Fibroblast of skin of right biceps (primary cell): Measurements from ENCODE around the gene HDAC11.
"Not testable (repeated sequence)": the region's sequence is repeated elsewhere in the genome, so short reads cannot be mapped to it uniquely, and the experiment has no call there.

ENCODE experiments used
- DNase-seq: peaks from one replicate; pipeline ENCODE4 v3.0.0-alpha.2; 2013

Gene HDAC11

DNA sequence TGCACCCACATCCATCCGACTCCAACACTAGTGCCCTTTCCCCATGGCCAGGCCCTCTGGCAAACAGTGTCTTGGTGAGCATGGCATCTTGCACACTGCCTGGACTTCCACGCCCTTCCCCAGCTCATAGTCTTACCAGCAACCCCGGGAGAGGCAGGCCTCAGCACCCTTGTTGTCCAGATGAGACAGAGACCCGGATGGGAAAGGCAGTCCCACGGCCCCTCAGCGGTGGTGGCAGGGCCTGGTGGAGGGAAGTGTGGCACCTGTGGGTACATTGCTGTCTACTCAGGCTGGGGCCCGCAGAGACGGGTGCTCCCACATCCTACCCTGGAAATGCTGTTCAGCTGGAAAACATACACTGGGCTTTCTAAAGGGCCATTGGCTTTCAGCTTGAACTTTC, 28.4 kb downstream of the HDAC11 start:
- no peak for DNase-seq

DNA sequence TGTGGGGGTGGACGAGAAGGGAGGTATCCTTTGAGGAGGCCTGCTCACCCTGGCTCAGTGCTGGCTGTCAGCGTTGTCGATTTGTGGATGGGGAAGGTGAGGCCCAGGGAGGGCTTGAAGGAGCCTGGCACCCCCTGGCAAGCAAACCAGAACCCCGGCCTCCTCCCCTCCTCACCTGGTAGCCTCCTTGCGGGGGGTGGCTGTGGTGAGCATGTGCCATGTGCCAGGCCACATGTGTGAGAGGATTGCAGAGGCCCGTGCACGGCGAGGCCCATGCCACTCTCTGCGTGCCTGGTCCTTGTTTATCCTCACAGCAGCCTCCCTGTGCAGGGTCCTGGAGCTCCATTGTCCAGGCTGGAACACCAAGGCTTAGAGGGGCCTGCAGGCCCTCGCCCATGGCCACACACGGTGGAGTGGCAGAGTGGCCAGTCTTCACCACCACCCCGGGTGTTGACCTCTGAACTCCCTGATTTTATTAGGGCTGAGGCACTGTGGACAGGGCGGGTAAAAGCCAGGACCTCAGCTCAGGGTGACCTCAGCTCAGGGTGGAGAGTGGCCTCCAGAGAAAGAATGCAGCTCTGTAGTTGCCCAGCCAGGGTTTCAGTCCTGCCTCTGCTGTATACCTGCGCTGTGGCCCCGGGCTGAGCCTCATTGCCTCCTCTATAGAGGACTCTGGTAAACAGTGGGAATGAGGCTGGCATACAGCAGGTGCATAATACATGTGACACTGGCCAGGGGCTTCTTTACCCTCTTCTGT, 29.1 kb downstream of the HDAC11 start:
- no peak for DNase-seq

DNA sequence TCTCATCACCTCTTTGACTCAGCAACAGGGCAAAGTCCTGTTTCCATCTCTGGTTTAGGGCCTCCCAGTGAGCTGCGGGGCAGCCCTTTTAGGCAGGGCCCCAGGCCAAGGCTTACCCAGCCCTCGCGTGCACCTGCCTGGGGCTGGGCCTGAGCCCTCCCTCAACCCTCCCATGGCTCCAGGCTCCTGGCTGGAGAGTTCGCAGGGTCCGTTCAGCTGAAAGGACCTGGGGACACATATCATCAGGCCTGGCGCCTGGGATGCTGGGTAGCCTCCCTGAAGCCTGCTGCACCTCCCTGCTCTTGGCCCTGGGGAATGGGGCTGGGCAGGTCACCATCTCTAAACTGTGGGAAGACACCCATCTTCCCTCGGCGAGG, 29.7 kb downstream of the HDAC11 start:
- DNase-seq: no peak

DNA sequence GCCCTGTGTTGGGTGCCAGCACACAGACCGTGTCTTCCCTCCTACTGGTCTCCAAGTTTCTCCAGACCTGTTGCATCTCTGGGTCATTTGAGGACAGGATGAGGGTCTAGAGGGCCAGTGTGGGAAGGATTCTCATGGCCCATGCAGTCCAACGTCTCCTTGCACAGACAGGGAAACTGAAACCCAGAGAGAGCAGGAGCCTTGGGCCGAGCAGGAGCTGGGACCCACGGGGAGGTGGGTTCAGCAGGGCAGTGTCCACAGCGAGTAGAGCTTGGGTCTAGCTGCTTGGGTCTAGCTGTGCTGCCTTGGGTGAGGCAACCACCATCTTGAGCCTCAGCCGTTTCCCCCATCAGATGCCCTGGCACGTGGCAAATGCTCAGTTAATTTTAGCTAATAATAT, 32.3 kb downstream of the HDAC11 start:
- DNase-seq: no peak

DNA sequence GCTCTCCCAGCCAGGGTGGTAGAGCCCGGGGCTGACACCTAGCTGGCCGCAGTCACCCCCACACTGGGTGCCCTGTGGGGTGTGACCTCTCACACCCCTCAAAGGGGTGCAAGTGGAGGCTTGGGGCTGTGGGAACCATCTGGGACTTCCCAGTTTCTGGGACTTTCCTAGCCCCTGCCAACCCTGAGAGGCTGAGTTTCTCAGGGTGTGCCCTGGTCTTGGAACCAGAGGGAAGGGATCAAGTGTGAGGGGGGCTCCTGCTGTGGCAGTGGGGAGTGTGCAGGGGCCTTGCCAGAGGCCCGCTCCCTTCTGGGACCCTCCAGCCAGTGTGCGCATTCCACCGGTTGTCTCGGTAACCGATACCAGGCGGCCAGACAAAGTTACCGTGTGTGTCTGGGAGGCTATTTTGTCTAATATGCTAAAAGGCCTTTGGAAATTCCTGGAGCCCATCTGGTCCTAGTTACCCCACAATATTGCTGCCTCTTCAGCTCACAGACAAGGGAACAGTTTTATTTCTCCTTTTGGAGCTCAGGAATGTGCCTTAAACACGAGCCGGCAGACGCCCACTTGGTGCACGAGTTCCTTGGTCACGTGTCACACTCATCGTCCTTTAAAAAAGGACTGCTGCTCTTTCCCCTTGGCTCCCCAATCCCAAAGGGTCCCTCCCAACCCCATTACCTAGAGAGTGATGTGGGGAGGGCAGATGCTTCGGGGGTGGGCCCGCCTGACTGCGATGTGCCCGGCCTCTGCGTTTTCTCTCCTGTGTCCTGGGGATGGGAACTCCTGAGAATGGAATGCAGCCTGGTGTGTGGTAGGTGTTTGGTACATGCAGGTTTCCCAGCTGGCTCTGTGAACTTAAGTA, 33.2 kb downstream of the HDAC11 start:
- peak; percentile 70 for DNase-seq

DNA sequence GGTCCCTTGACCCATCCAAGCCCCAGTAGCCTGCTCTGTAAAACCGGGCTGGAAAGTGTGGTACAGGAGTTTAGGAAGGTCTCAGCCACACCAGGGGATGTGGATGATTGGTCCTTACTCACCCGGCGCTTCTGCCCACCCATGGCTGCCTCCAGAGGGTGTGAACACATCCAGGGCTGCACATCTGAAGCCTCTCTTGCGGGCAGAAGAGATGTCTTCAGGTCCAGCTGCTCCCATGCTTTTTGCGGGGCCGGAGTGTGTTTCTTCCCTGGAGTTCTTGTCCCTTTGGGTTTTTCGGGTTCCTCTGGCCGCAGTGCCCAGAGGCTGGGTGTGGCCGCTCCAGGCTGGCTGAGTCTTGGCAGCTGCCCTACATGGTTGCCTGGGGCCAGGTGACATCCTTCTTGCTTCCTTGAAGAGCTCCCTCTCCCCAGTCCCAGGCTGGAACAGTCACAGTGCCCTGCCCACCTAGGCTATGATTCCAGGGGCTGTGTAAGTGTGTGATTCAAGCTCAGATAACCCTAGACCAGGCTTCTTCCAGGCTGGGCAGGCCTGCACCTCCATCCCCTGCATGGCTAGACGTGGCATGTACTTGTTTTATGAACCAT, 33.9 kb downstream of the HDAC11 start:
- DNase-seq: no peak

DNA sequence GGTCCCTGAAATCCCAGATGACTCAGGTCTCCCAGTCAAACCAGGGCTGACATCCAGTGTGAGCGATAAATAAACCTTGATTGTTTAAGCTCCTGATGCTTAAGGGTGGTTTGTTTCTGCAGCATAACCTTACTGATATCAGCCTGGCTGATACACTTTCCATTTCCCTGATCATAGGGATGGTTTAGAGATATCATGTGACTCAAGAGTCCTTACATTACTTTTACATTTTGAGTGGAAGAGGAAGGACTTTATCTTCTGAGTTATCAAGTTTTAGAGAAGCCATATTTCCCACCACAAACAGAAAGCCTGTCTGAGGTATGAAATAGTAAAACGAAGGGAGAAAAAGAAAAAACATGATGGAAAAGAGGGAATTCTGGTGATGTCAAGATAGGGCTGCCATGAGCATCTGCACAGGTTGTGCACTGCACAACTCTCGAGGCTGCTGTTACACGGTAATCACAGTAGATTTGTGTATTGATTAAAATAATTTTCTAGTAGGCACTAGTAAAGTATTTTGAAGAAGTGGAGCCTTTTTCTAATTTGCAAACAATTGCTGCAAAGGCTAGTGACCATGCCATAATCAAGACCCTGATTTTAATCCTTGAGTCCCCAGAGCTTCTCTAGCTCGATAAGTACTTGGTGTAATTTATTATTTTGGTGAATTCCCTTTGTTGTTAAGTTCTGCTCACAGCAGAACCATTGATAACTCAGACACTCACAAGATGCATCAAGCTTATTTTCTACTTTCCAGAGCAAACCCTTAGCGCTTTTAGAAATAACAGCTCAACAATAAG, 34.7 kb downstream of the HDAC11 start:
- no peak for DNase-seq

DNA sequence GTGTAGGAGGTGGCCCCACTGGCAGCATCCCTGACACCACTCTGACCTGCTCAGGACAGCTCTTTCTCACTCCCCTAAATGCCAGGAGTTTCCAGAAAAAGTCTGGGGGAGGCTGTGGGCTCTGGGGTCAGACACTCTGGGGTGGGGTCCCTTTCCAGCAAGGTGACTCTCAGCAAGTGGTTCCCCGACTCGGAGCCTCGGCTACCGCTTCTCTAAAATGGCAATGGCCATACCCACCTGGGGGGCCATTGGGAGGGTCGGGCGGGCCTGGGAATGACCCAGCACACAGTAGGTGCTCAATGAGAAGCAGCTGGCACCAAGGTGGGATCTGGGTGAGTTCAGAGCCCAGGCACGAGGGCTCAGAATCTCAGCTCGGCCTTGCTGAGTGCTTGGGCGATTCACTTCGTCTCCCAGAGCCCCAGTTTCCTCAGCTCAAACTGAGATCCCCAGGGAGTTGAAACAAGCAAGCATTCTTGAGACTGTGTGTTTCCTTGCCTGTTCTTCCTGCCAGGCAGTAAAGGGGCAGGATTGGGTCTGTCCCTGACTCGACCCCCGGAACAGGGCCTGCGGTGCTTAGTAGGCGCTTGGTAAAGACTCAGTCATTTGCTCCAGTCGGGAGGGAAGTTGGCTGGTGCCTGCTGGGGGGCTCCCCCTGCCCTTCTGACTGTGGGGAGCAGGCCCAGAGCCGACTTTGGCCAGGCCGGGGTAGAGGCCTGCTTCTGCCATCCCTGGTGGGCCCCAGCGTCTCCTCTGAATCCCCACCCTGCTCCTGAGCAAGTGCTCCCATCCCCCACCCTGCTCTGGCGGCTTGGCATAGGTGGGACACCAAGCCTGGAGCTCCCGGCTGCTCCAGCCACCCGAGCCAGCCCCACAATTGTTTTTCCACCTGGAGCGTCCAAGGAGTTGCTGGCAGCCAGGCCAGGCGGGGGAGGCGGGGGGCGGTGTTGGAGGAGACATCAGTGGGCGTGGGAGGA, 36.0 kb downstream of the HDAC11 start:
- no peak for DNase-seq

DNA sequence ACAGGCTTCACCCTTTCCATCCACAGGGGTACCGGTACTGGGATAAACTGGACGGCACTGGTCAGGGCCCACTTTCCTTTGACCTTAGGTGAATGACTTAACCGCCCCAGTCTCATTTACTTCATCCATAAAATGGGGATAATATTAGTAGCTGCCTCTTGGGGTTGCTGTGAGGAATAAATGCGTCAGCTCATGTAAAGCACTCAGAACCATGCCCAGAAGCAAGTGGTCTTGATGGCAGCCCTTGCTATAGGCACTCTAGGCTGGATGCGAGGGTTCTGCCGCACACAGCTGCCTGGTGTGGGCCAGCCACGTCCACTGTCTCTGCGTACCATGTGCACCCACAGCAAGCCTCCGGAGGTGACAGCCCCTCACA, 36.6 kb downstream of the HDAC11 start:
- DNase-seq: no peak

DNA sequence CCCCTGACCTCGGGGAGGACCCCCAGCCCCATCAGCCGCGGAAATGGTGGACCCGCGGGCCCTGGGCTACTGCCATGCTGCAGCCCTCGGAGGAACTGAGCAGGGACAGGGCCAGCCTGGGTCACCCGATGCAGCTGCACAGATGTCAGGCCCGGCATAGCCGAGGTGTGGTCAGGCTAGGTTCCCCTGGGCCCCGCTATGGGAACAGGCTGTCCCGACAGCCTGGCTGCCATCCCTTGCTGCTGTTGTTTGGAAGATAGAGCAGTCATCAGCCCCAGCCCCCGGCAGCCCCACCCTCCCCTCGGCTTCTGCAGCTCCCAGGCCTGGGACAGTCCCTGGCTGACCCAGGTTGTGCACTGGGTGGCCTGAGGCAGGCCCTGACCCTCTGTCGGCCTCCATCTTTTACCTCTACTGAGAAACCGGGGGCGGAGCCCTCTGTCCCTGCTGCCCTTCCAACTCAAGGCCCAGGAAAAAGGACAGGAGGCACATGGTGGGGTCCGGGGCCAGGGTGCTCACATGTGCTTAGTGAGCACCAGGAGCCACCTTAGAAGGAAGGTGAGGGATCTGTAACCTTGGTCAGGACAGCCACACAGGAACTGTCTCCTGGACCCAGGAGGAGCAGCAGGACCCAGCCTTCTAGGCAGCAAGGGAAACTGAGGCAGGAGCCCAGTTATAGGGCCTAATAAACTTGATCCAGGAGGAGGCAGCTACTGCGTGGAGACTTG, 37.3 kb downstream of the HDAC11 start:
- DNase-seq: no peak

DNA sequence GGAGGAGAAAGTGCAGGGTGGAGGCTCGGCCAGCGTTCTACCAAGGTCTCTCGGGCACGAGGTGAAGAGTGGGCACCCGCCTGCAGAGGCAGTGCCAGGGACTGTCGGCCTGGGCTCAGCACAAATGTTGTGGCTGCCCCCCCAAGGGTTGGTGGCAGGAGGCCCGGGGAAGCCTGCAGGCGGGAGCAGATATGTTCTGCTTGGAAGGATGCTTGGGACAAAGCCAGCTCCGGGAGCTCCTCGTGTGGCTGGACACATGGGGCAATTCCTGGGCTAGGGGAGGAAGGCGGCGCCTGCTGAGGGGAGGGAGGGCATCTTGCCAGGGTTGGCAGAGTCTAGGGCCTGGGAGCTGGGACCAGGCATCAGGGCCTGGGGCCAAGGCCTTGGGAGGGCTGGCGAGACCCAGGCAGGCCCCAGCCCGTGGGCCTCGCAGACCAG, 38.4 kb downstream of the HDAC11 start:
- DNase-seq: no peak

DNA sequence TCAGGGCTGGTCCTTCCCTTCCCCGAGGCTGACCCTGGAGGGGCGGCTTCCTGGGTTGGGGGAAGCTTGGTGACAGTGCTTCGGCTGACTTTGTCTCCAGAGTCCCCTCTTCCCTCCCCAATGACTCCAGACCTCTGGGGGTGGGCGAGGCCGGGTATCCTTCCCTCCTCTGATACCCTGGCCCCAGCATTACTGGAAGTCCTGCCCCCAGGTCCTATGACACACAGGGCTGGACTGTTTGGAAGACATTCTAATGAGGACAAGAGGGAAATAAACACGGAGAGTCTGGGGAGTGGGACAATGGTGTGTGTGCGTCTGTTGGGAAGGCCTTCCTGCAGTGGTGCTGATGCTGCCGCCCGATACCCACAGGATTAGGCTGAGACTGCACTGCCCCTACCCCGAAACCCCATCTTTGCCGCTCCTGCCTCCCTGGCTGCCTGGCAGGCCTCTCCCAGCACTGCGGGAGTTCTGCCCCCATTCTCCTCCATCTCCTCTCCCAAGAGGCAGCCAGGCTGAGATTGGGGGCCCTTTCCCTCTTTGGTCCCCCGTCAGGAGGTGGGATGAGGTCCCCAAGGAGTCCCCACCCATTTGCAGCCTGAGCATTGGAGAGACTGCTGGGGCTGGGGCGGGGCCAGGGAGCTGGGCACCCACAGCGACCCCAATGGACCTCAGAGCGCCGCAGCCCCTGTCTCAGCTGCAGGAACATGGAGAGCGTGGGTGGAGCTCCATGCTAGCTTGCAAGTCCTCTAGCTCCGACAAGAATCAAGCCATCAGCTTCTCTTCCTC, 39.1 kb downstream of the HDAC11 start:
- no peak for DNase-seq

DNA sequence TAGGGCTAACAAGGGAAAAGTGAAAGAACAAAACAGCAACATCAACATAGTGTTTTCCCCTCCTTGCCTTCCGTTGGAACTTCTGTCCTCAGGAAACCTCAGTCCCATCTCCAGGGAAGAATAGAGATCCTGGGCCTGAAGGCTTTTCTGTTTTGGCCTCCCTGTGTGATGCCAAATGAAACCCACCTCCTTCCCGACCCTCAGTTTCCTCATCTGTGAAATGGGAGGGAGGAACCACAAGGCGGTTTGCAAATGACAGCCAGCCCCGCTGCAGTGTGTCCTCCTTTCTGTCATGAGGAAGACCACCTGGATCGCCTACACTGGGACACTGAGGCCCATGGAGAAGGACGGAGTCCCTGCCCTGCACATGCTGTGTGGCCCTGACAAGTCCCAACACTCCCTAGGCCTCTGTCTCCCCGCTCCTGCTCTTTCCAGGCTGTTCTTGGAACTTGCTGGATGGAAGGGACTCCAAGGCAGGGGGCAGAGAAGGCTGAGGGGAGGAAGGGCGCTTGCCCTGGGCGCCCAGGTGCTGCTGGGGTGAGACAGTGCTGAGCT, 40.3 kb downstream of the HDAC11 start:
- no peak for DNase-seq

DNA sequence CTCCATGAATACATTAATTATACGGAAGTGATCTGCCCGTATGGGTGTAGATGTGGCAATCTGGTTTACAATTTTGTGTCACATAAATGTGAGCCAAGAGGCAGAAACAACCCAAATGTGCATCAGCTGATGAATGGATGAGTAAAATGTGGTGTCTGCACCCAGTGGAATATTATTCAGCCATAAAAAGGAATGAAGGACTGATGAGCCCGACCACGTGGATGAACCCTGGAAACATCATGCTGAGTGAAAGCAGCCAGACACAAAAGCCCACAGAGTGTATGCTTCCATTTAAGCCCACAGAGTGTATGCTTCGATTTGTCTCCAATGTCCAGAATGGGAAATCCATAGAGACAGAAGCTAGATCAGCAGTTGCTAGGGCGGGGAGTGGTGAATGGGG, 41.2 kb downstream of the HDAC11 start:
- DNase-seq: no peak

DNA sequence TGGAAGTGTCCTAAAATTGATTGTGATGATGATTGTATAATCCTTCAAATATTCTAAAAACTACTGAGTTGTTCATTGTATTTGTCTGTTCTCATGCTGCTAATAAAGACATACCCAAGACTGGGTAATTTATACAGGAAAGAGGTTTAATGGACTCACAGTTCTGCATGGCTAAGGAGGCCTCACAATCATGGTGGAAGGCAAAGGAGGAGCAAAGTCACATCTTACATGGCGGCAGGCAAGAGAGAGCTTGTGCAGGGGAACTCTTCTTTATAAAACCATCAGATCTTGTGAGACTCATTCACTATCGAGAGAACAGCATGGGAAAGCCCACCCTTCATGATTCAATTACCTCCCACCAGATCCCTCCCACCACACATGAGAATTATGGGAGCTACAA, 41.6 kb downstream of the HDAC11 start:
- DNase-seq: not testable (repeated sequence)

DNA sequence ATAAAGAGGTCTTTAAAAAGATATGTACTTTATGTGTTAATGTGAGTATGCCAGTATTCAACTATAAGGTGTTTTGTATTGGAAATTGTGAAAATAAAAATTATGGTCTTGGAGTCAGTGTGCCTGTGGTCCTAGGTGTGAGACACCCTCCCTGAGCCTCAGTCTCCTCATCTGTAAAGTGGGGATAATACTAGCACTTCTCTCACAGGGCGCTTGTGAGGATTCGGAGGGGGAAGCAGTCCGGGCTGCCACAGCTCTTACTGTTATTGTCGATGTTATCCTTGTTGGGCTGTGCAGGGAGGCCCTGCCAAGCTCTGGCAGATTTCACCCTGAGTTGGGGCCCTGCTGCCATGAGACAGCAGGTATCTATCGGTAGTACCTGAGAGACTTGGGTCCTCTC, 42.1 kb downstream of the HDAC11 start:
- no peak for DNase-seq

DNA sequence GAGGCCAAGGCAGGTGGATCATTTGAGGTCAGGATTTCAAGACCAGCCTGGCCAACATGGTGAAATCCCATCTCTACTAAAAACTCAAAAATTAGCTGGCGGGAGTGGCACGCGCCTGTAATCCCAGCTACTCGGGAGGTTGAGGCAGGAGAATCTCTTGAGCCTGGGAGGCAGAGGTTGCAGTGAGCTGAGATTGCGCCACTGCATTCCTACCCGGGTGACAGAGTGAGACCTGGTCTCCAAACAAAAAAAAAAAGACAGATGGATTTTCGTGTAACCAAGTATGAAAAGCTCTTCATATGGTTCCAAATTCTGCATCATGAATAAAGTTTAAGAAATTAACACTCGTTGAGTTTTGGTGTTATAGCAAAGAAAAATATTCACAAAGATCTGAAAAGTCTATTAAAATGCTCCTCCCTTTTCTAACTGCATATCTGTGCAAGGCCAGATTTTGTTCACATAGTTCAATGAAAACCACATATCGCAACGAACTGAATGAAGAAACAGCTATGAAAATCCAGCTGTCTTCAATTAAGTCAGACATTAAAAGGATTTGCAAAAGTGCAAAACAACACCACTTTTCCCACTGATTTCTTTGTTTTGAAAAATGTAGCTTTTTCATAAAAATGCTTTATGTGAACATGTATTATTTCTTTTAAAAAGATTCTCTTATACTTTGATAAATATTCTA, 45.0 kb downstream of the HDAC11 start:
- peak; percentile 71 for DNase-seq

DNA sequence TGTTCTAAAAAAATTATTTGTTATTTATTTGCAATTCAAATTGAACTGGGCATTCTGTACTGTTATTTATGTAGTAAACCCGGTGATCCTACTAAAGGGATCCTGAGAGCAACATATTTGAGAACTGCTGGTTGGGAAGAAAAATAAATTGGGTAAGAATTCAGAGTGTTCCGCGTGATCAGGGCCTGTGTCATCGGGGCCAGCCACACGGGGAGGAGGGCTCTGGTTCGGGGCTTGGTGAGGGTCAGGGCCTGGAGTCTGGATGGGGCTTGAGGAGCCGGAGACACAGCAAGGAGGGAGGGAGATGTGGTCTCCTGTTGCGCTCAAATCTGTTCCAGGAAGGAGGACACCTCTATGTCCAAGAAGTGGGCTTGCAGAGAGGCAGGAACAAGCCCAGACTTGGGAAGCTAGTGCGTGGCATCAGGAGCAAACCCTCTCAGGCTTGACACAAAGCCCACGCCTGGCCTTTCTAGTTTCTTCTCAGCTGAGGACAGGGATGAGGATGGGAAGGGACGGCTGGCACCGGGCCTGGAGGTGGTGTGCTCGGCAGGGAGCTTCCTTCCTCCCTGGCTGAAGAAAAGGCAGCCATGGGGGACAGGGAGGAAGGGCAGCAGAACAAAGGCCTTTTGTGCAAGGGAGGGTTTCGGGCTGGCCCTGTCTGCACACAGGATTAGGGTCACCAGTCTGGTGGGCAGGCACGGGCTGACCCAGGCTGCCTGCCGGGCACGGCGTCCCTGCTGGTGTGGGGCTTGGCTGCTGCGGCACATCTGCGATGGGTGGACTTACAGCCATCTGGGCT, 45.9 kb downstream of the HDAC11 start:
- no peak for DNase-seq

DNA sequence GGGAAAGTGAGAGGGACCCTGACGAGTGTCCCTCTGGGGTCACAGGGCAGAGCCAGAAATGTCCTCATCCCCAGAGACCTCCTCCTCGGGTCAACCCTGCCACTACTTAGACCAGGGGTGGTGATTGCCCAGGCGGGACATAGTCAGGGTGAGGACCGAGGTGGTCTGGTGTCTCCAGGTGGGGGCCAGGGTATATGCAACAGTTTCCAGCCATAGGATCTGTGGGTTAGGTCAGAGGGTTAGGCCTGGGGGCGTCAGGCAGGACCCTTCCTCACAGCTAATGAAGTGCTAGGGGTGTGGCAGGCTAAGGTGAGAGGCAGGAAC, 46.5 kb downstream of the HDAC11 start:
- no peak for DNase-seq
